Tibial nerve (tissue), 4 donors: ENCODE data around the gene KIF1B. TPM values are rescaled to one million over a fixed set of nuclear protein-coding genes. Genes with fewer than 3 reads are reported as not detected.
"Not testable (repeated sequence)": the region's sequence is repeated elsewhere in the genome, so short reads cannot be mapped to it uniquely, and the experiment has no call there.

Experiments used
- DNase-seq, 2 donors: peaks; one replicate each; pipeline ENCODE4 v3.0.0-alpha.2; 2019; ENCODE audit warnings: low spot score in 2 of 2
- H3K27ac ChIP-seq, 4 donors: fragments of 200-600 bp; sonication (generic) in 3 of 4; one replicate each; pipeline ENCODE4 v1.5.1; 2017 to 2019; ENCODE audit warnings: mild to moderate bottlenecking in 1 of 4
- H3K27me3 ChIP-seq, 2 donors: fragments of 200-600 bp; sonication (generic) in 1 of 2; one replicate each; pipeline versions ENCODE4 v1.5.1 to v1.6.0; 2017 to 2019
- H3K36me3 ChIP-seq, 3 donors: fragments of 200-600 bp; sonication (generic); one replicate each; pipeline ENCODE4 v1.5.1; 2018 to 2019
- H3K4me1 ChIP-seq, 4 donors: fragments of 200-600 bp; sonication (generic) in 3 of 4; one replicate each; pipeline ENCODE4 v1.5.1; 2017 to 2019
- H3K4me3 ChIP-seq, 4 donors: fragments of 200-600 bp; sonication (generic) in 3 of 4; one replicate each; pipeline ENCODE4 v1.5.1; 2017 to 2019; ENCODE audit warnings: mild to moderate bottlenecking in 1 of 4, moderate library complexity in 1 of 4
- H3K9me3 ChIP-seq, 4 donors: fragments of 200-600 bp; sonication (generic) in 3 of 4; one replicate each; pipeline ENCODE4 v1.5.1; 2017 to 2019
- EP300 ChIP-seq, 2 donors: sonication (generic); formaldehyde crosslinking; IDR thresholded peaks; one replicate each; pipeline ENCODE4 v1.6.1; 2017; ENCODE audit warnings: antibody characterized with exemption in 2 of 2, mild to moderate bottlenecking in 1 of 2
- POLR2A ChIP-seq, 2 donors: fragments of 450-650 bp; IDR thresholded peaks; one replicate each; pipeline ENCODE4 v1.6.1; 2017; ENCODE audit warnings: antibody characterized with exemption in 2 of 2, mild to moderate bottlenecking in 2 of 2, moderate library complexity in 2 of 2
- WGBS, 2 donors: methylation state at CpG; one replicate each; pipeline ENCODE4 v1.1.5; 2018; 5-methylcytosine and 5-hydroxymethylcytosine counted together
- total RNA-seq, 4 donors: library from RNA; depleted of rRNA; stranded (reverse); fragments of >200 nt; gene quantifications; one replicate each; pipeline ENCODE4 v1.1.0, GENCODE V29; 2016
- TF ChIP-seq, protein P1 (sequence below), 5 experiments: fragments of 200-600 bp in 3 of 5; fragments of 450-650 bp in 2 of 5; sonication (generic) in 3 of 5; IDR thresholded peaks; one replicate each; pipeline ENCODE4 v1.5.1; 2016 to 2019; ENCODE audit warnings: antibody characterized with exemption in 5 of 5, mild to moderate bottlenecking in 3 of 5, moderate library complexity in 2 of 5

Gene KIF1B
- total RNA-seq, 4 donors from 2014 or later, result 50.6 to 76.2 (median 66.0) TPM

DNA sequence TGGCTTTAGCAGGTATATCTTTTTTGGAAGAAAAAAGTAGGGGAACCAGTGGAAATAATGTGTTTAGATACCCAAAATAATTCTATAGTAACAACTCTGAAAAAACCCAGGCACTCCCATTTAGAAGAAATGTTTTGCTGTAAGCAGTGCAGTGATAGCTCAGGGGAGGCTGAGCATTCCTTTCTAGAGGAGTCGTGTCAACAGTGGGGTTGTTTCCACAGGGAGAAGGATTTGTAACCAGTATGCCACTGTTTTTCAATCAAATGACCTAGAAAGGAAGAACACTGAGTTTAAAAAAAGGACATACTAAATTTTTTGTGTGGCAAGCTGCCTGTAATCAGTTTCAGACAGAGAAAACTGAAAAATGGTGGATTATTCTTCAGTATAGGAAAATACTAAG is 190.9 kb downstream of the KIF1B start:
- H3K36me3 ChIP-seq, result peaks cover 0 to 46% (median 17%) of the 10 kb centered on the region in 3 donors
- H3K27me3 ChIP-seq, result no peaks in the 10 kb centered on the region
- no peak for TF ChIP-seq EP300 (IDR thresholded peaks at IDR 0.05)
- no peak for TF ChIP-seq POLR2A (IDR thresholded peaks at IDR 0.05)
- TF ChIP-seq, protein P1, sequence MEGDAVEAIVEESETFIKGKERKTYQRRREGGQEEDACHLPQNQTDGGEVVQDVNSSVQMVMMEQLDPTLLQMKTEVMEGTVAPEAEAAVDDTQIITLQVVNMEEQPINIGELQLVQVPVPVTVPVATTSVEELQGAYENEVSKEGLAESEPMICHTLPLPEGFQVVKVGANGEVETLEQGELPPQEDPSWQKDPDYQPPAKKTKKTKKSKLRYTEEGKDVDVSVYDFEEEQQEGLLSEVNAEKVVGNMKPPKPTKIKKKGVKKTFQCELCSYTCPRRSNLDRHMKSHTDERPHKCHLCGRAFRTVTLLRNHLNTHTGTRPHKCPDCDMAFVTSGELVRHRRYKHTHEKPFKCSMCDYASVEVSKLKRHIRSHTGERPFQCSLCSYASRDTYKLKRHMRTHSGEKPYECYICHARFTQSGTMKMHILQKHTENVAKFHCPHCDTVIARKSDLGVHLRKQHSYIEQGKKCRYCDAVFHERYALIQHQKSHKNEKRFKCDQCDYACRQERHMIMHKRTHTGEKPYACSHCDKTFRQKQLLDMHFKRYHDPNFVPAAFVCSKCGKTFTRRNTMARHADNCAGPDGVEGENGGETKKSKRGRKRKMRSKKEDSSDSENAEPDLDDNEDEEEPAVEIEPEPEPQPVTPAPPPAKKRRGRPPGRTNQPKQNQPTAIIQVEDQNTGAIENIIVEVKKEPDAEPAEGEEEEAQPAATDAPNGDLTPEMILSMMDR (IDR thresholded peaks at IDR 0.05), result no peak
- WGBS, 2 donors, result 27 to 50% methylated on average over 1 of the region's 1 CpG
- no peak overlapping the region for H3K4me3 ChIP-seq
- H3K9me3 ChIP-seq, result no peaks in the 10 kb centered on the region
- DNase-seq, result no peak
- peaks cover 0 to 38% (median 10%) of the 10 kb centered on the region in 4 donors for H3K4me1 ChIP-seq
- H3K27ac ChIP-seq, result peak overlapping the region in 1 of 4 donors; percentile 87

DNA sequence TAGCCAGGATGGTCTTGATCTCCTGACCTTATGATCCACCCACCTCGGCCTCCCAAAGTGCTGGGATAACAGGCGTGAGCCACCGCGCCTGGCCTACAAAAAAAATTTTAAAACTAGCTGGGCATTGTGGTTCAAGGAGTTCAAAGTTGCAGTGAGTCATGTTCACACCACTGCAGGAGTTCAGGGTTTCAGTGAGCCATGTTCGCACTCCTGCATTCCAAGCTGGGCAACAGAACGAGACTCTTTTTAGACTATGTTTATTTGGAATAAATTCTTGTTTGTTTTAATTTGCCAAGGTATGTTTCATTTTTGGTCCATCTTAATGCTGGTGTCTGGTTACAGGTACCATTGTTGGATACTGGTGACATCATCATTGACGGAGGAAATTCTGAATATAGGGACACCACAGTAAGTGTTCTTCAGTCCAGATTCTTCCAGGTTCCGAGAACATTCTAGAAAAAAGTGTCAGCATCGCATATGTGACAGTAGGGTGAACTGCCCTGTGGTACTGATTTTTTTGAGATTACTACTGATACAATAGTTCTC is 192.4 kb downstream of the KIF1B start:
- Histone ChIP-seq H3K27me3 (no peaks in the 10 kb centered on the region), H3K4me3 (no peak overlapping the region), H3K9me3 (no peaks in the 10 kb centered on the region), H3K27ac (no peak overlapping the region), H3K4me1 (peaks cover 0 to 32% (median 9%) of the 10 kb centered on the region in 4 donors), H3K36me3 (peaks cover 0 to 61% (median 26%) of the 10 kb centered on the region in 3 donors)
- WGBS, 2 donors, result 95% methylated on average over 9 of the region's 9 CpGs
- TF ChIP-seq, protein P1 (IDR thresholded peaks at IDR 0.05), result no peak
- TF ChIP-seq POLR2A (IDR thresholded peaks at IDR 0.05) (no peak), EP300 (IDR thresholded peaks at IDR 0.05) (no peak)
- DNase-seq, result no peak

DNA sequence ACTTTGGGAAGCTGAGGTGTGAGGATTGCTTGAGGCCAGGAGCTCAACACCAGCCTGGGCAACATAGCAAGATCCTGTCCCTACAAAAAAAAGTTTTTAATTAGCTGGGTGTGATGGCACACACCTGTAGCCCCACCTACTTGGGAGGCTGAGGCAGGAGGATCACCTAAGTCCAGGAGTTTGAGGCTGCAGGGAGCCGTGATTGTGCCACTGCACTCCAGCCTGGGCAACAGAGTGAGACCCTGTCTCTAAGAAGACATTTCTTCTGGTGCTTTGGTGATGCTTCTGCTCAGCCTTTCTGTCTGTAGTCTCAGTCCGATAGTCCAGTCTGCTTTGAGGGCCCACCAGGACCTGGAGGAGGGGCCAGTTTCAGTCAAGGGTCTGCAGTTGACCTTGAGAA is 196.8 kb downstream of the KIF1B start:
- 90 to 97% methylated on average over 2 of the region's 2 CpGs for WGBS, 2 donors
- Histone ChIP-seq H3K27ac (no peak overlapping the region), H3K27me3 (no peaks in the 10 kb centered on the region), H3K4me1 (no peaks in the 10 kb centered on the region), H3K9me3 (no peaks in the 10 kb centered on the region), H3K36me3 (peaks cover 4 to 97% (median 32%) of the 10 kb centered on the region in 3 donors), H3K4me3 (no peak overlapping the region)
- TF ChIP-seq EP300 (IDR thresholded peaks at IDR 0.05) (no peak), POLR2A (IDR thresholded peaks at IDR 0.05) (no peak)
- TF ChIP-seq, protein P1 (IDR thresholded peaks at IDR 0.05), result no peak
- DNase-seq, result no peak

DNA sequence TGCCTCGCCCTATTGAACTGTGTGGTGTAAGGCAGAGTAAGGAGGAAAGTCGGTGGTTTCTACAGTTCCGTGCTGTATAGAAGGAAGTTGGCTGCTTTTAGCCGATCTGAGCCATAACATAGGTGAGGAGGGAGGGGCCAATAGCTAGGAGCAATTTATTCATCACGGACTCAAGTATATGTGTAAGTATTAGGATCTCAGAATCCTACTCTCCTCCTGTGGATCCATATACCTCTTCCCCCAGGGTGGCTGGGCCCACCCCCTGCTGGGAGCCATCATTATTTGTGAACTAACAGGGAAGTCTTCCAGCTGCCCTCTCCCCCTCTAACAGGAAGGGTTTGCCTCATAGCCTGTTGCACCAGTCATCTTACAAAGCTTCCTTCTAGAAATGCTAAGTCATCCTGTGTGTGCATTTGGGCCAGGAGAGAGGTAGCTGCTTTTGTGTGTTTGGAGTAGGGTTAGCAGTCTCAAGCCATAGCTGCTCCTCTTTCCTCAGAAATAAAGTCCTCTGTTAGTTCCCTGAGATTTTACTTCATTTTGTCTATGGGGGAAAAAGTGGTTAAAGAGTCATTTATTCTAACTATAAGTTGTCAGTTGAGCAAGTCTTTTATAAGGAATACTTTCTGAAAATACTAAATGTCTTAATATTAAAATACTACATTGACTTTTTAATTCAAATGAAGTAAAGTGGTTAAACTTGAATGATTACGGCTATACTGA is 205.0 kb downstream of the KIF1B start:
- DNase-seq, result peak in 1 of 2 donors; percentile 20
- H3K4me1 ChIP-seq, result no peaks in the 10 kb centered on the region
- no peak overlapping the region for H3K27ac ChIP-seq
- H3K27me3 ChIP-seq, result no peaks in the 10 kb centered on the region
- TF ChIP-seq POLR2A (IDR thresholded peaks at IDR 0.05) (no peak), EP300 (IDR thresholded peaks at IDR 0.05) (peak in 1 of 2 donors; percentile 28)
- no peaks in the 10 kb centered on the region for H3K9me3 ChIP-seq
- peaks cover 0 to 98% (median 26%) of the 10 kb centered on the region in 3 donors for H3K36me3 ChIP-seq
- H3K4me3 ChIP-seq, result no peak overlapping the region
- WGBS, 2 donors, result 79 to 83% methylated on average over 6 of the region's 6 CpGs

DNA sequence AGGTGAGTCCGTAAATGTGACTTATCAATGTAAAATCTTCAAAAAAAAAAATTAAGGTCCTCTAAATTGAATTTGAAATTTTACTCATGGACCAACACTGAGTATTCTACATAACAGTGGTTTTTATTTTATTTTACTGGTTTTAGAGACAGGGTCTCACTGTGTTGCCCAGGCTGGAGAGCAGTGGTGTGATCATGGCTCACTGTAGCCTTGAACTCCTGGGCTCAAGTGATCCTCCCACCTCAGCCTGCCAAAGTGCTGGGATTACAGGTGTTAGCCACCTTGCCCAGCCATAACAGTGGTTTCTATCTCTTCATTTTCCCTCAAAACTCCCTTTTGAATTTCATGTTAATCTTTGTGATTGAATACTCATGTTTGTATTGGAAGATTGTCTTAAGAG is 205.6 kb downstream of the KIF1B start:
- not testable (repeated sequence) for H3K4me1 ChIP-seq, H3K27me3 ChIP-seq, DNase-seq, H3K4me3 ChIP-seq, H3K9me3 ChIP-seq
- Histone ChIP-seq H3K36me3 (peaks cover 0 to 100% (median 26%) of the 10 kb centered on the region in 3 donors), H3K27ac (peak overlapping the region in 1 of 4 donors; percentile 40)
- WGBS, 2 donors, result 96 to 97% methylated on average over 1 of the region's 1 CpG

DNA sequence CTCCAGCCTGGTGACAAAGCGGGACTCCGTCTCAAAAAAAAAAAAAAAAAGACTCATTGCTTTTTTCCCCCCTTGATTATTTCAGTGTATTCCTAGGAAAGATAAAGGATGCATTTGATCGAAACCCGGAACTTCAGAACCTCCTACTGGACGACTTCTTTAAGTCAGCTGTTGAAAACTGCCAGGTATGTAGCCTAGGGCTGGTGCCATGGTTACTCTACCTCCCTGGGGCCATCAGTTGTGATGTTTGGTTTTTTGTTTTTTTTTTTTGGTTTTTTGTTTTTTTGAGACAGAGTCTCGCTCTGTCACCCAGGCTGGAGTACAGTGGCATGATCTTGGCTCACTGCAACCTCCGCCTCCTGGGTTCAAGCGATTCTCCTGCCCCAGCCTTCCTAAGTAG is 208.4 kb downstream of the KIF1B start:
- not testable (repeated sequence) for H3K27ac ChIP-seq, H3K4me3 ChIP-seq, H3K4me1 ChIP-seq, H3K9me3 ChIP-seq, DNase-seq, H3K27me3 ChIP-seq
- WGBS, 2 donors, result 90 to 93% methylated on average over 8 of the region's 8 CpGs
- peaks cover 0 to 82% (median 20%) of the 10 kb centered on the region in 3 donors for H3K36me3 ChIP-seq
